HepG2 (cell line): ENCODE results near the gene TRRAP. TPM values are rescaled to one million over a fixed set of nuclear protein-coding genes. Genes with fewer than 3 reads are reported as not detected.

ENCODE experiments used
- ATAC-seq: fragments of 200-7000 bp; cut with Tn5 transposase; 3 replicates; pipeline ENCODE4 v1.9.1; 2020; ENCODE audit warnings: mild to moderate bottlenecking, moderate library complexity
- BruUV-seq: library from RNA; stranded (reverse); fragments of 400-500 nt; replicated peaks from 2 replicates; lab custom pipeline; 2021; lab: Mats Ljungman, UMichigan
- CTCF ChIA-PET: fragments of 300-600 bp; formaldehyde crosslinking; extraction: SDS; loops from one replicate; lab custom pipeline; 2021; ENCODE audit warnings: low total read pairs, inconsistent platforms, low intra/inter-chr PET ratio; lab: Yijun Ruan, JAX
- POLR2A ChIA-PET: fragments of 350-600 bp; sonication (Branson Sonifier 250); formaldehyde crosslinking; loops from one replicate; lab custom pipeline; 2020; ENCODE audit warnings: antibody characterized with exemption, inconsistent platforms; lab: Yijun Ruan, JAX
- DNase-seq: peaks from one replicate; pipeline ENCODE4 v3.0.0-alpha.2; 2015; ENCODE audit warnings: low spot score
- FAIRE-seq: peaks from 3 replicates; lab custom pipeline; 2011; peaks lifted over from hg19 to GRCh38; lab: Jason Lieb, UNC
- H2AFZ ChIP-seq: one replicate; pipeline ENCODE4 v1.6.1; 2011; ENCODE audit warnings: low read length, inconsistent platforms
- H3K27ac ChIP-seq: fragments of 300-600 bp; 3 replicates; pipeline ENCODE4 v1.8.0; 2011; ENCODE audit warnings: mixed run types, mild to moderate bottlenecking, mixed read lengths, low read length, inconsistent platforms; ENCODE audit not compliant: insufficient read depth; ENCODE audit errors: extremely low read length
- H3K27me3 ChIP-seq, 2 experiments: fragments of 200-600 bp in 1 of 2; 2 replicates in 1 of 2; 3 replicates in 1 of 2; pipeline versions ENCODE4 v1.6.0 to v1.8.0; 2011; ENCODE audit warnings: low read length in 2 of 2, mild to moderate bottlenecking in 2 of 2, moderate library complexity in 2 of 2, inconsistent platforms in 1 of 2; ENCODE audit not compliant: insufficient read depth in 2 of 2, control insufficient read depth in 1 of 2
- H3K36me3 ChIP-seq, 2 experiments: fragments of 200-600 bp in 1 of 2; replicated peaks in 1 of 2; 2 replicates in 1 of 2; 3 replicates in 1 of 2; pipeline versions ENCODE4 v1.5.1 to v1.8.0; 2011; ENCODE audit warnings: low read length in 2 of 2, inconsistent platforms in 1 of 2; ENCODE audit not compliant: insufficient read depth in 2 of 2, control insufficient read depth in 1 of 2
- H3K4me1 ChIP-seq: 2 replicates; pipeline ENCODE4 v1.5.1; 2012; ENCODE audit warnings: low read length, inconsistent platforms; ENCODE audit not compliant: insufficient read depth
- H3K4me2 ChIP-seq: 2 replicates; pipeline ENCODE4 v1.6.0; 2011; ENCODE audit warnings: low read depth, low read length, inconsistent platforms
- H3K4me3 ChIP-seq, 3 experiments: fragments of 200-600 bp in 1 of 3; sonication (generic), shearing (Covaris generic) in 1 of 3; replicated peaks in 1 of 3; 2 replicates each; pipeline ENCODE4 v1.5.1; 2011 to 2016; ENCODE audit warnings: low read length in 3 of 3, inconsistent platforms in 2 of 3, low read depth in 2 of 3, mild to moderate bottlenecking in 2 of 3, control low read depth in 1 of 3, mixed read lengths in 1 of 3; ENCODE audit not compliant: insufficient read depth in 1 of 3
- H3K79me2 ChIP-seq: one replicate; pipeline ENCODE4 v1.6.1; 2011; ENCODE audit warnings: low read length, inconsistent platforms; ENCODE audit not compliant: insufficient read depth
- H3K9ac ChIP-seq: 2 replicates; pipeline ENCODE4 v1.6.0; 2011; ENCODE audit warnings: mild to moderate bottlenecking, low read depth, low read length, inconsistent platforms; ENCODE audit not compliant: insufficient read depth
- H3K9me3 ChIP-seq: 2 replicates; pipeline ENCODE4 v1.5.1; 2012; ENCODE audit warnings: mild to moderate bottlenecking, low read length
- H4K20me1 ChIP-seq: 2 replicates; pipeline ENCODE4 v1.6.0; 2011; ENCODE audit warnings: inconsistent platforms, mild to moderate bottlenecking, low read length, moderate library complexity; ENCODE audit not compliant: insufficient read depth
- AHDC1 ChIP-seq: sonication (generic); formaldehyde crosslinking; IDR thresholded peaks from 2 replicates; pipeline ENCODE4 v1.5.1; 2020; ENCODE audit warnings: mild to moderate bottlenecking, missing genetic modification reagents, borderline replicate concordance
- BRD4 ChIP-seq: sonication (generic); formaldehyde crosslinking; IDR thresholded peaks from 2 replicates; pipeline ENCODE4 v1.4.0; 2020; ENCODE audit warnings: missing genetic modification reagents
- GLI4 ChIP-seq: sonication (generic); formaldehyde crosslinking; IDR thresholded peaks from 2 replicates; pipeline ENCODE4 v1.5.1; 2020; ENCODE audit warnings: missing genetic modification reagents, mild to moderate bottlenecking, moderate library complexity, borderline replicate concordance
- HNRNPL ChIP-seq: fragments of 200-400 bp; formaldehyde crosslinking; IDR thresholded peaks from 2 replicates; pipeline ENCODE4 v1.6.1; 2017; ENCODE audit warnings: mild to moderate bottlenecking, low read depth, low read length
- IKZF1 ChIP-seq: fragments of 450-650 bp; IDR thresholded peaks from 2 replicates; pipeline ENCODE4 v1.7.1; 2016
- KLF12 ChIP-seq: sonication (generic); formaldehyde crosslinking; IDR thresholded peaks from 2 replicates; pipeline ENCODE4 v1.4.0; 2020; ENCODE audit warnings: missing genetic modification reagents, borderline replicate concordance
- MXI1 ChIP-seq: IDR thresholded peaks from 3 replicates; pipeline ENCODE4 v1.6.1; 2012; ENCODE audit warnings: low read depth, low read length, inconsistent platforms, borderline replicate concordance
- NCOA2 ChIP-seq: sonication (generic); formaldehyde crosslinking; IDR thresholded peaks from 2 replicates; pipeline ENCODE4 v1.8.0; 2022; ENCODE audit warnings: inconsistent platforms
- PHF8 ChIP-seq: sonication (generic); formaldehyde crosslinking; IDR thresholded peaks from 2 replicates; pipeline ENCODE4 v1.5.0; 2020; ENCODE audit warnings: missing genetic modification reagents
- RARA ChIP-seq: IDR thresholded peaks from 2 replicates; pipeline ENCODE4 v1.6.1; 2016; ENCODE audit warnings: missing genetic modification reagents, missing compliant biosample characterization
- TBX2 ChIP-seq: sonication (generic); formaldehyde crosslinking; IDR thresholded peaks from 2 replicates; pipeline ENCODE4 v1.5.0; 2020; ENCODE audit warnings: missing genetic modification reagents, mild to moderate bottlenecking, borderline replicate concordance
- ZFP90 ChIP-seq: sonication (generic); formaldehyde crosslinking; IDR thresholded peaks from 2 replicates; pipeline ENCODE4 v1.8.0; 2022; ENCODE audit warnings: missing genetic modification reagents, mild to moderate bottlenecking, inconsistent platforms, borderline replicate concordance
- ZNF558 ChIP-seq: sonication (generic); formaldehyde crosslinking; IDR thresholded peaks from 2 replicates; pipeline ENCODE4 v1.9.0; 2022; ENCODE audit warnings: mild to moderate bottlenecking, missing genetic modification reagents, borderline replicate concordance
- ZSCAN12 ChIP-seq: sonication (generic); formaldehyde crosslinking; IDR thresholded peaks from 2 replicates; pipeline ENCODE4 v1.9.0; 2021; ENCODE audit warnings: mild to moderate bottlenecking, missing genetic modification reagents
- WGBS: methylation state at CpG from one replicate; pipeline ENCODE4 v1.1.6; 2017; ENCODE audit warnings: low lambda C conversion rate; 5-methylcytosine and 5-hydroxymethylcytosine counted together
- in situ Hi-C: cut with HindIII; loops from 2 replicates; pipeline ENCODE4 v1.10.0; 2017; ENCODE audit warnings: low pct_unique_long_range_greater_than_20kb; ENCODE audit not compliant: extremely low pct_ligation_motif_present
- intact Hi-C: fragments of 100-400 bp; cut with micrococcal nuclease; formaldehyde crosslinking; loops from one replicate; pipeline ENCODE4 v1.10.0; 2022; ENCODE audit not compliant: unreplicated experiment
- polyA plus RNA-seq, 8 experiments: library from polyadenylated mRNA; depleted of rRNA in 3 of 8; stranded (reverse) in 7 of 8; unstranded in 1 of 8; fragments of >200 nt; fragmentation: Illumina TruSeq in 4 of 8; extraction: Trizol in 4 of 8; gene quantifications; 2 replicates each; pipeline versions ENCODE4 v1.2.1 to v1.2.3, GENCODE V29; 2011 to 2016; ENCODE audit warnings: low read depth in 4 of 8, missing spikeins in 1 of 8, mixed read lengths in 1 of 8; ENCODE audit not compliant: insufficient read depth in 1 of 8
- total RNA-seq, 5 experiments: library from RNA; depleted of rRNA; stranded (reverse); fragments of >200 nt; fragmentation: Illumina TruSeq; extraction: Trizol; gene quantifications; 2 replicates each; pipeline ENCODE4 v1.2.3, GENCODE V29; 2016; ENCODE audit warnings: low read depth in 1 of 5
- TF ChIP-seq, protein P1 (sequence below): sonication (generic); formaldehyde crosslinking; IDR thresholded peaks from 2 replicates; pipeline ENCODE4 v1.8.0; 2022; ENCODE audit warnings: missing genetic modification reagents, mild to moderate bottlenecking, inconsistent platforms, borderline replicate concordance
- TF ChIP-seq, protein P2 (sequence below): sonication (generic); formaldehyde crosslinking; IDR thresholded peaks from 2 replicates; pipeline ENCODE4 v1.4.0; 2020; ENCODE audit warnings: missing genetic modification reagents, borderline replicate concordance

Gene TRRAP
- total and polyA plus RNA-seq, 2 of the 13 experiments (the other 11 are each of a cell fraction or from before 2014, with no cell fraction given): 8.6 to 10.5 TPM

DNA sequence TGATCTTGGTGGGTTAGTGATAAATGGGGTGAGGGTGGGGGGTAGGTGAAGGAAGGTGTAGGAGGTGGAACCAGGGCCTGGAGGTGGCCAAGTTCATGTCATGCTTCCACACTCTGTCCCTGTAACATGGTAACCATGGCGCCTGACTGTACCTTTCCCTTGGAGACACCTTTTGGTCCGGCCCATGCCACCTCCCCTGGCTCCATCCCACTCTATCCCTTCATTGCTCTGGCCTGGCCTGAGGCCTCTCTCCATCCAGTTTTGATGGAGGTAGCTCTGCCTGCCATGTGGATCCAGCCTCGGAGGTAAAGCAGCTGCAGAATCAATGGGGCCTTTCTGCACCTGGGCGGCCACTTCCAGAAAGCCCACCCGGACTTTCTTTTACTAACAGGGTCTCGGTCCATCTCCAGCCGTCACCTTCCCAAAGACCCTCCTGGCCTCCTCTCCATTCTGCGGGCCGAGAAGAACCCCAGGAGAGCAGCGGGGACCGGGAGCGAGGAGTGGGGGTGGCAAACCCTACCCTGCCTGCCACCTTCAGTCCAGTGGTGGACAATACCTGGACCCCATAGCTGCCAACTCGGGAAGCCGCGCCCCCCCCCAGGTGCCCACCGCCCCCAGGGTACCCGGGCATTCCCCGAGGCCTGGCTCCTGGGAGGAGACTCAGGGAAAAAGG, 504 bp upstream of the TRRAP start:
- no peak for FAIRE-seq
- peak; percentile 19 for ATAC-seq
- intact Hi-C loops: loop anchor here (2.0 kb wide), 1 partner anchor 45 kb away; no protein-coding TSS in a partner anchor
- TF ChIP-seq ZSCAN12 (no peak), MXI1 (no peak), AHDC1 (CRISPR knock-in tag) (no peak), NCOA2 (CRISPR knock-in tag) (no peak), ZNF558 (CRISPR knock-in tag) (no peak), IKZF1 (no peak), KLF12 (CRISPR knock-in tag) (no peak), HNRNPL (peak; percentile 66; the same call in 1 of the 2 replicates), ZFP90 (CRISPR knock-in tag) (no peak), RARA (CRISPR knock-in tag) (no peak), TBX2 (CRISPR knock-in tag) (no peak), PHF8 (CRISPR knock-in tag) (no peak), BRD4 (CRISPR knock-in tag) (no peak), GLI4 (no peak)
- TF ChIP-seq, protein P1, sequence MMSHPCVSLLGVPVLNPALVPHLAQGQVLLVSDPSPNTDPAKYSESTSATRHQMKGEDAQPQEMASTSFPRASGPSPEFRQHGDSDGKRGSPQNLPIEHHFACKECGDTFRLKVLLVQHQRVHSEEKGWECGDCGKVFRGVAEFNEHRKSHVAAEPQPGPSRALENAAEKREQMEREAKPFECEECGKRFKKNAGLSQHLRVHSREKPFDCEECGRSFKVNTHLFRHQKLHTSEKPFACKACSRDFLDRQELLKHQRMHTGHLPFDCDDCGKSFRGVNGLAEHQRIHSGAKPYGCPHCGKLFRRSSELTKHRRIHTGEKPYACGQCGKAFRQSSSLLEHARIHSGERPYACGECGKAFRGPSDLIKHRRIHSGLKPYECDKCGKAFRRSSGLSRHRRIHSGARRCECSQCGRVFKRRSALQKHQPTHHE (CRISPR knock-in tag): 0 out of 2 replicates have a peak, but pooled peaks have one; percentile 7
- TF ChIP-seq, protein P2, sequence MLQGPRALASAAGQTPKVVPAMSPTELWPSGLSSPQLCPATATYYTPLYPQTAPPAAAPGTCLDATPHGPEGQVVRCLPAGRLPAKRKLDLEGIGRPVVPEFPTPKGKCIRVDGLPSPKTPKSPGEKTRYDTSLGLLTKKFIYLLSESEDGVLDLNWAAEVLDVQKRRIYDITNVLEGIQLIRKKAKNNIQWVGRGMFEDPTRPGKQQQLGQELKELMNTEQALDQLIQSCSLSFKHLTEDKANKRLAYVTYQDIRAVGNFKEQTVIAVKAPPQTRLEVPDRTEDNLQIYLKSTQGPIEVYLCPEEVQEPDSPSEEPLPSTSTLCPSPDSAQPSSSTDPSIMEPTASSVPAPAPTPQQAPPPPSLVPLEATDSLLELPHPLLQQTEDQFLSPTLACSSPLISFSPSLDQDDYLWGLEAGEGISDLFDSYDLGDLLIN (CRISPR knock-in tag): no peak

More for the DNA sequence above, 504 bp upstream of the TRRAP start:
- peak overlapping the region; percentile 95 for H3K9ac ChIP-seq
- H3K27ac ChIP-seq: no peak overlapping the region
- no peak overlapping the region for H2AFZ ChIP-seq
- H3K36me3 ChIP-seq: peaks cover 6 to 18% of the 10 kb centered on the region in 2 experiments
- H3K79me2 ChIP-seq: peaks cover 23% of the 10 kb centered on the region
- H3K4me2 ChIP-seq: peak overlapping the region; percentile 93
- H3K27me3 ChIP-seq: peaks cover 1 to 9% of the 10 kb centered on the region in 2 experiments; a peak in 2 of 5 replicates
- peaks cover 4% of the 10 kb centered on the region; the same call in 1 of the 2 replicates for H4K20me1 ChIP-seq
- peak overlapping the region; percentile 89 to 100 (median 97) for H3K4me3 ChIP-seq
- BruUV-seq: no TSS peak
- H3K4me1 ChIP-seq: peaks cover 45% of the 10 kb centered on the region
- WGBS: 13% methylated on average over 13 of the region's 18 CpGs
- in situ Hi-C loops: no loop called here
- no peak for DNase-seq
- no peaks in the 10 kb centered on the region for H3K9me3 ChIP-seq
- CTCF ChIA-PET: no interaction called here
- POLR2A ChIA-PET: interaction anchor here (0.8 to 2.8 kb wide), 2 partner anchors 14 to 459 kb away, joined by 4 to 11 read pairs; no protein-coding TSS in a partner anchor
